ENCODE data around the gene CKB.

Gene CKB

DNA sequence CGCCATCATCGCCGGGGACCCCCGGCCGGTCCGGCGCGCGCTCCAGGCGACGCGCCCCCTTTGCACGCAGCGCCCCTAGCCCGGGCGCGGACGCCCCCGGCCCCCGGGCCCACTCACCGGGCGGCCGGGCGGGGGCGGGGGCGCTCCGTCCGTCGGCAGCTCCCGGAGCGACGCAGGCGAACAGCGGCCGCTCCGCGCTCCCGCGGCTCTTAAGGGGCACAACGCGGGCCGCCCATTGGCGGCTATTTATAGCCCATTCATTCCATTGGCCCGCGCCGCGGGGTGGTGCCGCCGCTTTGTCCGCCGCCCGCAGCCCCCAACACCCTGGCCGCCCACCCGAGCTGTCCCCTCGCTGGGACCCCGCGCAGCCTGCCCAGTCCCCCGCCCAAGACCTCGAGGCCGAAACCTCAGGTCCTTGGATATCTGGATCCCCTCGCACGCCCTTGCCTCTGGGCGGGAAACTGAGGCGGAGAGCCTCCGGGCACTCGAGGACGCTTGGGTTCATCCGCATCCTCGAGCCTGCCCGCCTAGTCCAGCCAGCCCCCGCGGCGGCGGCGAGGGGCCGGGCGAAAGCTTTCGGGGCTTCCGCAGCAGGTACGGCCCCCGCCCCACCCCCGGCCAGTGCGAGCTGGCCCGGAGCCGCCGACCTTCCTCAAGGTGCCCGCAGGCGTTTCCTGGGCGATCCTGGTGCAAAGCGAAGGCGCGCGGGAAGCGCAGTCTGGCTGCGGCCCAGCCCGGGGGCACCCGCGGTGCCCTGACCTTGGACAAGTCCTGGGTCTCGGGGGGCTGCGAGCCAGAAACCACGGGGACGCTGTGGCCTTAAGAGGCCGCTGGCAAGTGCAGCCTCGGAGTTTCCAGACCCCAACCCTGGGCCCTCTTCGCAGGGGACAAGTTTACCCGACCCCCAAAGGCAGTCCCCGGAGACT, at the start of gene CKB:
Gene CKB, minus strand, starts transcription at position 182 of the 926 bp plus-strand sequence. CDS start 337 bp downstream, outside the sequence.
- Histone ChIP-seq H3K27me3 (ENCODE audit: control insufficient read depth in 2 of 2, insufficient read depth in 2 of 2, low read length in 2 of 2) (no peaks in the 10 kb centered on the region), H3K4me1 (ENCODE audit: control insufficient read depth in 2 of 2, insufficient read depth in 2 of 2, low read length in 2 of 2) (peaks cover 64 to 77% of the 10 kb centered on the region in 2 donors), H3K27ac (ENCODE audit: low read depth in 2 of 2, low read length in 2 of 2) (peak within 1 kb of the TSS; percentile 80 to 91), H3K36me3 (ENCODE audit: control insufficient read depth in 2 of 2, insufficient read depth in 2 of 2, low read length in 2 of 2) (peaks cover 14 to 16% of the 10 kb centered on the region in 2 donors), H3K9ac (ENCODE audit: low read depth in 1 of 2, low read length in 2 of 2) (peak within 1 kb of the TSS; percentile 77 to 92), H3K4me3 (ENCODE audit: low read length in 2 of 2) (peak within 1 kb of the TSS; percentile 81 to 86), H3K9me3 (ENCODE audit: control insufficient read depth in 2 of 2, low read length in 2 of 2) (no peaks in the 10 kb centered on the region)

DNA sequence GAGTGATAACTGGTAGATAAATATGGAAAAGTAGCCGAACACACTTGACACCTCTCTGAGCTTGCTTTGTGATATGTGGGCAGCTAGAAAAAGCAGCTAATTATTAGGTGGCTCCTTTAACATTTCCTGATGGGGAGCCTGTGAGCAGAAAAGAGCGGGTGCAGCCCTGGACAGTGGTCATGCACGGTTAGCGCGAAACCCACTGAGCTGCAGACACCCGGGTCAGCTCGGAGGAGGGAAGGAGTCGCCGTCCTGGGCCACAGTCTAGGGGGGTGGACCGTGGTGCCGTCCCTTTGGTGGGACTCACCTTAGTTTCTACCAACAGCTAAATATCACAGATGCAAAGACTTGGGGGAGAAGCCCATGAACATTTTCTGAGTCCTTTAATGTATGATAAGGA, 46.8 kb upstream of the CKB start:
- Histone ChIP-seq H3K36me3 (ENCODE audit: control insufficient read depth in 2 of 2, insufficient read depth in 2 of 2, low read length in 2 of 2) (peaks cover 6 to 9% of the 10 kb centered on the region in 2 donors), H3K9me3 (ENCODE audit: control insufficient read depth in 2 of 2, low read length in 2 of 2) (no peaks in the 10 kb centered on the region), H3K27me3 (ENCODE audit: control insufficient read depth in 2 of 2, insufficient read depth in 2 of 2, low read length in 2 of 2) (no peaks in the 10 kb centered on the region), H3K4me3 (ENCODE audit: low read length in 2 of 2) (no peak overlapping the region), H3K27ac (ENCODE audit: low read depth in 2 of 2, low read length in 2 of 2) (no peak overlapping the region), H3K9ac (ENCODE audit: low read depth in 1 of 2, low read length in 2 of 2) (no peak overlapping the region), H3K4me1 (ENCODE audit: control insufficient read depth in 2 of 2, insufficient read depth in 2 of 2, low read length in 2 of 2) (peaks cover 4 to 8% of the 10 kb centered on the region in 2 donors)

DNA sequence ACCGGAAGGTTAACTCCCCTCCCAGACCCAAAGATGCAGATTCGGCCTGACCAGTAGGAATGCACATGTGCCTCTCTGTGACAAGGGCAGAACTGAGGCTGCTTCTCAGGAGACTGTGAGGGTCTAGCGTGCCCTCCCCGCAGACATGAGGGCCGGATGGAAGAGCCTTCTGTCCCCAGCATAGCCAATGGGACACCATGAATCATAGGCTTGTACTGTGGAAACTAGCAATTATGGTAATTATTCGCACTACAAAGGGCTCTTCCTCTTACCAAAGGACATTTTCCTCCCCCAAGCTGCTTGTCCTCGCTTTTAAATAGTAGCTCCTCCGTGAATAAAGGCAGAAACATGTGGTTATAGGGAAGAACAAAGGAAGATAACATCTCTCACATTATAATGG, 46.3 kb upstream of the CKB start:
- no peak overlapping the region for H3K27ac ChIP-seq (ENCODE audit: low read depth in 2 of 2, low read length in 2 of 2)
- H3K9me3 ChIP-seq (ENCODE audit: control insufficient read depth in 2 of 2, low read length in 2 of 2) = no peaks in the 10 kb centered on the region
- H3K4me1 ChIP-seq (ENCODE audit: control insufficient read depth in 2 of 2, insufficient read depth in 2 of 2, low read length in 2 of 2) = peaks cover 7 to 12% of the 10 kb centered on the region in 2 donors
- H3K4me3 ChIP-seq (ENCODE audit: low read length in 2 of 2) = no peak overlapping the region
- H3K36me3 ChIP-seq (ENCODE audit: control insufficient read depth in 2 of 2, insufficient read depth in 2 of 2, low read length in 2 of 2) = peaks cover 1 to 5% of the 10 kb centered on the region in 2 donors
- H3K27me3 ChIP-seq (ENCODE audit: control insufficient read depth in 2 of 2, insufficient read depth in 2 of 2, low read length in 2 of 2) = no peaks in the 10 kb centered on the region
- H3K9ac ChIP-seq (ENCODE audit: low read depth in 1 of 2, low read length in 2 of 2) = no peak overlapping the region

DNA sequence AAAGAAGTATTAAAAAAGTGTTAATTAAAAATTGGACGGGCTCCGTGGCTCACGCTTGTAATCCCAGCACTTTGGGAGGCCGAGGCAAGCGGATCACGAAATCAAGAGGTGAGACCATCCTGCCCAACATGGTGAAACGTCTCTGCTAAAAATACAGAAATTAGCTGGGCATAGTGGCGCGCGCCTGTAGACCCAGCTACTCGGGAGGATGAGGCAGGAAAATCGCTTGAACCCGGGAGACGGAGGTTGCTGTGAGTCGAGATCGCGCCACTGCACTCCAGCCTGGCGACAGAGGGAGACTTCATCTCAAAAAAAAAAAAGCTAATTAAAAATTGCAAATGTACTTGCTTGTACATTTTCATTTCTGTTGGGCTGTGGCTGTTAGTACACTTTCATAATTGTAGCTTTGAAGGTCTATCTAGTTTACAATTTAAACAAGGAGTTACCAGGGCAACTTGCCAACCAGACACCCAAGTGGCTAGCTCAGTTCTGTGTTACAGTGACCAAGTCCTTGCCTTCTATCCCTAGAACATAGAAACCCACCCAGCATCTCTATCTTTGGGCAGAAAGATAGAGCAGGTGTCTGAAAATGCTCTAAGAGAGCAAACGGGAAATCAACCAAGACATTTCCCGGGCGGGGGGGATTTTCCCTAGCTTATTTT, 41.3 kb upstream of the CKB start:
- Histone ChIP-seq H3K4me1 (ENCODE audit: control insufficient read depth in 2 of 2, insufficient read depth in 2 of 2, low read length in 2 of 2) (peaks cover 26 to 32% of the 10 kb centered on the region in 2 donors), H3K36me3 (ENCODE audit: control insufficient read depth in 2 of 2, insufficient read depth in 2 of 2, low read length in 2 of 2) (peaks cover 16% of the 10 kb centered on the region in 2 donors), H3K4me3 (ENCODE audit: low read length in 2 of 2) (peak overlapping the region; percentile 92 to 94), H3K27ac (ENCODE audit: low read depth in 2 of 2, low read length in 2 of 2) (no peak overlapping the region), H3K9ac (ENCODE audit: low read depth in 1 of 2, low read length in 2 of 2) (peak overlapping the region; percentile 80 to 88), H3K9me3 (ENCODE audit: control insufficient read depth in 2 of 2, low read length in 2 of 2) (no peaks in the 10 kb centered on the region), H3K27me3 (ENCODE audit: control insufficient read depth in 2 of 2, insufficient read depth in 2 of 2, low read length in 2 of 2) (no peaks in the 10 kb centered on the region)

DNA sequence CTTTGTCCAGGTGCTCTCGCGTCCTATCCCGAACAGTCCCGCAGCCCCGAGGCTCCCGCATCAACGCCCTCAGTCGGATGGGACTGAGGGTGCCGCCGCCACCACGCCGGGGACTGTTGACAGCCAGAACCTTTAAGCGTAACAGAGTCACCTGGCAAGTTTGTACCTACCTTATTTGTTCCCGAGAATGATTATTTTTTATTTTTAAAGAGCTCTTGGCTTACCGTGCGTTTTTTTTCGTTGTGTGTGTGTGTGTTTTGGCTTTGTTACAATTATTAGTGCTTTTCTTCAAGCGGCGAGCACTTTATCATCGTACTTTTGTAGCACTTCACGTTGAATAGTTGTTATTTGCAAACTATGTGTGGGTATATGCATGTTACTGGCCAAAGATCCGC, 40.6 kb upstream of the CKB start:
- H3K27ac ChIP-seq (ENCODE audit: low read depth in 2 of 2, low read length in 2 of 2) = peak overlapping the region; percentile 95 to 96
- H3K4me3 ChIP-seq (ENCODE audit: low read length in 2 of 2) = peak overlapping the region; percentile 92 to 94
- H3K36me3 ChIP-seq (ENCODE audit: control insufficient read depth in 2 of 2, insufficient read depth in 2 of 2, low read length in 2 of 2) = peaks cover 22 to 23% of the 10 kb centered on the region in 2 donors
- no peaks in the 10 kb centered on the region for H3K9me3 ChIP-seq (ENCODE audit: control insufficient read depth in 2 of 2, low read length in 2 of 2)
- peaks cover 26 to 34% of the 10 kb centered on the region in 2 donors for H3K4me1 ChIP-seq (ENCODE audit: control insufficient read depth in 2 of 2, insufficient read depth in 2 of 2, low read length in 2 of 2)
- peak overlapping the region; percentile 80 to 88 for H3K9ac ChIP-seq (ENCODE audit: low read depth in 1 of 2, low read length in 2 of 2)
- no peaks in the 10 kb centered on the region for H3K27me3 ChIP-seq (ENCODE audit: control insufficient read depth in 2 of 2, insufficient read depth in 2 of 2, low read length in 2 of 2)

DNA sequence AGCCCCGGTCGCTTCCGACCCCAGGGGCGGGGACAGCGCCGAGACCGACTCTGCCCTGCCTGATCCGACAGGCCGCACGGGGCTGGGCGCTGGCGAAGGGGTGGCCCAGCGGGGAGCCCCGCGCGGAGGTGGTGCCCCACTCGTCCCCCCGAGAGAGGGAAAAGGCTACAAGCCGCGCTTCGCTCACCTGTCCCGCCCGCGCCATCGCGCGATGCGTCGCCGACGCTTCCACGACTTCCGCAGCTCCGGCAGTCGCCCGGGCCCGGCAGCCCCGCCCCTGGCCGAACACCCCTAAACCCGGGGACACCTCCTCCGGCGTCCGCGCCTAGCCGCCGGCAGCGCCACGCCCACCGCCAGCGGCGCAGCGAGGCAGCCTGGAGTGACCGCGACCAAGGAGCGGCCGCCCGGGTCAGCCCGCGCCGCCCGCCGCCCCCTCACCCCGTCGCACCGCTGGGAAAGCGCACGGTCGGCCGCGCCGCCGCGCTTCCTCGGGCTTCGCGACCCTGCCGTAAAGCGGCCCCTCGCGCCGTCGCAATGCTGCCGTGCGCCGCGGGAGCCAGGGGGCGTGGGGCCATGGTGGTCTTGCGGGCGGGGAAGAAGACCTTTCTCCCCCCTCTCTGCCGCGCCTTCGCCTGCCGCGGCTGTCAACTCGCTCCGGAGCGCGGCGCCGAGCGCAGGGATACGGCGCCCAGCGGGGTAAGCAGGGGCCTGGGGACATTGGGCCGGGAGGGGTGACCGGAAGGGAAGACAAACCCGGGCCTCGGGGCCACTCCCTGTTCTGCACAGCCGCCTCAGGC, 40.0 kb upstream of the CKB start, which contains the start of the genes BAG5 and COA8:
Gene BAG5, minus strand, starts transcription at position 229 of the 797 bp plus-strand sequence. CDS start 1,493 bp downstream, outside the sequence.
Gene COA8, plus strand, starts transcription at position 532 of the 797 bp plus-strand sequence. Its CDS starts 42 bp downstream, at position 574.
- peak within 1 kb of the TSS; percentile 95 to 96 for H3K27ac ChIP-seq (ENCODE audit: low read depth in 2 of 2, low read length in 2 of 2)
- peaks cover 26 to 34% of the 10 kb centered on the region in 2 donors for H3K4me1 ChIP-seq (ENCODE audit: control insufficient read depth in 2 of 2, insufficient read depth in 2 of 2, low read length in 2 of 2)
- H3K9ac ChIP-seq (ENCODE audit: low read depth in 1 of 2, low read length in 2 of 2) = peak within 1 kb of the TSS; percentile 80 to 88
- H3K4me3 ChIP-seq (ENCODE audit: low read length in 2 of 2) = peak within 1 kb of the TSS; percentile 92 to 94
- H3K9me3 ChIP-seq (ENCODE audit: control insufficient read depth in 2 of 2, low read length in 2 of 2) = no peaks in the 10 kb centered on the region
- no peaks in the 10 kb centered on the region for H3K27me3 ChIP-seq (ENCODE audit: control insufficient read depth in 2 of 2, insufficient read depth in 2 of 2, low read length in 2 of 2)
- peaks cover 25 to 27% of the 10 kb centered on the region in 2 donors for H3K36me3 ChIP-seq (ENCODE audit: control insufficient read depth in 2 of 2, insufficient read depth in 2 of 2, low read length in 2 of 2)

DNA sequence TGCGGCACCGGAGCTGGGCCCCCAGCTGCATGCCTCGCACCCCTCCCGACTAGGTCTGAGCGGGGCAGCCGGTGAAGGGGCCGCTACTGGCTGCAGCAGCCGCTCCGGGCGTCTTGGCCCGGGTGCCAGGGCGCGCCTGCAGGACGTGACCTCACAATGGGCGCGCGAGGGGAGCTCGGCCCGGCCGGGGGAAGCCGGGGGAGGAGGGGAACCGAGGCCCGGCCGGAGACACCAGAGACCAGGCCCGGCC, 39.5 kb upstream of the CKB start:
- Histone ChIP-seq H3K4me1 (ENCODE audit: control insufficient read depth in 2 of 2, insufficient read depth in 2 of 2, low read length in 2 of 2) (peaks cover 26 to 36% of the 10 kb centered on the region in 2 donors), H3K27ac (ENCODE audit: low read depth in 2 of 2, low read length in 2 of 2) (peak overlapping the region; percentile 95 to 96), H3K27me3 (ENCODE audit: control insufficient read depth in 2 of 2, insufficient read depth in 2 of 2, low read length in 2 of 2) (no peaks in the 10 kb centered on the region), H3K9ac (ENCODE audit: low read depth in 1 of 2, low read length in 2 of 2) (peak overlapping the region; percentile 80 to 88), H3K9me3 (ENCODE audit: control insufficient read depth in 2 of 2, low read length in 2 of 2) (no peaks in the 10 kb centered on the region), H3K4me3 (ENCODE audit: low read length in 2 of 2) (peak overlapping the region; percentile 92 to 94), H3K36me3 (ENCODE audit: control insufficient read depth in 2 of 2, insufficient read depth in 2 of 2, low read length in 2 of 2) (peaks cover 25 to 30% of the 10 kb centered on the region in 2 donors)

DNA sequence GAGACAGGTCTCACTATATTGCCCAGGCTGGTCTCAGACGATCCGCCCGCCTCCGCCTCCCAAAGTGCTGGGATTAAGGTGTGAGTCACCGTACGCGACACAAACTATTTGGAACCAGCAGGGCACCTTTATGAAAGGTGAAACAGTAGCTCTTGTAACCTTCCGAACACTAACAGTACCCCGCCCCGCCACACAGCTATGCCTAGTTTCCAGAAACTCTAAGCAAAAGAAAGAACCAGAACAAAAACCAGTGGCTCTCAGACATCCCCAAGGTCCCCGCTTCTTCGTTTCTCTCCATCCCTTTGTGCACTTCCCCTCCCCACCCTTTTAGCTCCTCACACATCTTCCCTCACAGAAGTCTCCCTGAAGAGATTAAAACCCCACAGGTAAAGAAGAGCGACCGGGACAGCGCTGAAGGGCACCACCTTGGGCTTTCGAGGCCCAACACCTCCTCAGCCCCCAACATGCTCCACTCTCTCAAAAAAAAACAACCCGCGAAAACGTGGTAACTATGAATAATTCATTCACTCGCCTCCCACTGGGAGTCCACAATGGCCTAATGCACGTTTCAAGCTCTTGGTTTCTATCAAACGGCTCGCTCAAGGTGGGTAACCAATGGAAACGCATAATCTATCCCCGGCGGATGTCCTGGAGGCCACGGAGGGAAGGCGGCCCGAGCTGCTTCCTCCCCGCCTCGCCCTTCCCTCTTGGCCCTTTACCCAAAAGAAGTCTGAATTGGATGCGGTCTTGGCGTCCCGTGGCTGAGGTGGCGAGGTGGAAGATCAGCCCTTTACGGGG, 39.0 kb upstream of the CKB start:
- Histone ChIP-seq H3K9ac (ENCODE audit: low read depth in 1 of 2, low read length in 2 of 2) (peak overlapping the region; percentile 80 to 88), H3K27ac (ENCODE audit: low read depth in 2 of 2, low read length in 2 of 2) (peak overlapping the region; percentile 95 to 96), H3K4me3 (ENCODE audit: low read length in 2 of 2) (peak overlapping the region; percentile 92 to 94), H3K27me3 (ENCODE audit: control insufficient read depth in 2 of 2, insufficient read depth in 2 of 2, low read length in 2 of 2) (no peaks in the 10 kb centered on the region), H3K36me3 (ENCODE audit: control insufficient read depth in 2 of 2, insufficient read depth in 2 of 2, low read length in 2 of 2) (peaks cover 26 to 34% of the 10 kb centered on the region in 2 donors), H3K4me1 (ENCODE audit: control insufficient read depth in 2 of 2, insufficient read depth in 2 of 2, low read length in 2 of 2) (peaks cover 26 to 38% of the 10 kb centered on the region in 2 donors), H3K9me3 (ENCODE audit: control insufficient read depth in 2 of 2, low read length in 2 of 2) (no peaks in the 10 kb centered on the region)

DNA sequence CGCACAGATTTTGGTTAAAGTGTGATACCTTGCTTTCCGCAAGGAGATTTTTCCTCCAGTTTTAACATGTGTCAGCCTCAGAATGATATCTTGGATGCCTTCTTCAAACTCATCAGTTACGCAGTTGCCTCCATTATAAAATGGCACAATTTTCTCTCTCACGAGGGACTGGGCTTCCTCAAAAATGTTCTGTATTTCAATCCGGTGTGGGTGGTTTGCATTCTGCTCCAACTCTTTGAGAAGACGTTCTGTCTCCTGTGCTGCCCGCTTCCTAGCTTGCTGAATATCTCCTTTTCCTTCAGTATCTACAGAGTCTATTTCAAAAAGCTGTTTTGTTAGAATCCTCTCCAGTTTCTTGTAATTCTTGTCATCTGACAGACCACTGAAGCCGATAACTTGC, 38.1 kb upstream of the CKB start:
- peaks cover 25 to 34% of the 10 kb centered on the region in 2 donors for H3K36me3 ChIP-seq (ENCODE audit: control insufficient read depth in 2 of 2, insufficient read depth in 2 of 2, low read length in 2 of 2)
- peak overlapping the region; percentile 92 to 94 for H3K4me3 ChIP-seq (ENCODE audit: low read length in 2 of 2)
- peak overlapping the region; percentile 8 to 88 for H3K9ac ChIP-seq (ENCODE audit: low read depth in 1 of 2, low read length in 2 of 2)
- no peaks in the 10 kb centered on the region for H3K27me3 ChIP-seq (ENCODE audit: control insufficient read depth in 2 of 2, insufficient read depth in 2 of 2, low read length in 2 of 2)
- H3K9me3 ChIP-seq (ENCODE audit: control insufficient read depth in 2 of 2, low read length in 2 of 2) = no peaks in the 10 kb centered on the region
- H3K27ac ChIP-seq (ENCODE audit: low read depth in 2 of 2, low read length in 2 of 2) = no peak overlapping the region
- peaks cover 26 to 38% of the 10 kb centered on the region in 2 donors for H3K4me1 ChIP-seq (ENCODE audit: control insufficient read depth in 2 of 2, insufficient read depth in 2 of 2, low read length in 2 of 2)
